Gastrocnemius medialis (tissue), 4 donors: ENCODE data around the gene IGSF9.

ENCODE experiments used
- CTCF ChIP-seq, 5 experiments: fragments of 450-650 bp in 3 of 5; fragments of 200-600 bp in 2 of 5; sonication (generic) in 2 of 5; IDR thresholded peaks in 4 of 5; conservative IDR thresholded peaks in 1 of 5; 1 replicate in 4 of 5; 2 replicates in 1 of 5; pipeline ENCODE4 v1.5.1; 2016 to 2019; ENCODE audit warnings: antibody characterized with exemption in 5 of 5, mild to moderate bottlenecking in 3 of 5, moderate library complexity in 3 of 5
- POLR2A ChIP-seq, 2 donors: fragments of 450-650 bp; IDR thresholded peaks; one replicate each; pipeline ENCODE4 v1.6.1; 2017; ENCODE audit warnings: antibody characterized with exemption in 2 of 2, mild to moderate bottlenecking in 2 of 2, moderate library complexity in 2 of 2

GRCh38 chr1:159913451-159914192 lies 31.8 kb downstream of the IGSF9 start:
- TF ChIP-seq CTCF (IDR thresholded peaks at IDR 0.05 in 4 of 5, conservative IDR thresholded peaks at IDR 0.05 in 1 of 5) = no peak
- no peak for TF ChIP-seq POLR2A (IDR thresholded peaks at IDR 0.05)
